ENCODE data around the gene KCNQ5.
"Not testable (repeated sequence)": the region's sequence is repeated elsewhere in the genome, so short reads cannot be mapped to it uniquely, and the experiment has no call there.

Gene KCNQ5

DNA sequence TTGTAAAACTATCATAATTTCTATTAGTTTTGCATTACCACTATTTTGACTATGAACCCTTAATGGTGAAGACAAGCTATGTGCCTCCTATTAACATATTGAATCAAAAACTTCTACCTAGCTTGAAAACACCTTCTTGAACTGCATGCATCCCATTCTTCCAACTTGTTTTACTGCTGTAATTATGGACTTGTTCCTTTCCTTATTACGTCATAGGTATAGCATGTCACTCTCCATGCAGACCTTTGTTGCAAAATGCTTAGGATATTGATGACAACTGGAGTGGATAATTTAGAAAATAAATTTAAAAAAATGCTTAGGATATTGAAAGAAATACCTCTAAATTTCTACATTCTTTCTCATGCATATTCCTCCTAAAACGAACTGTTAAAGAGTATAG is 219.3 kb downstream of the KCNQ5 start:
- no peak for DNase-seq (ENCODE audit: low read depth in 2 of 2)

- DNase-seq (ENCODE audit: low read depth in 2 of 2) = no peak
Observed at GRCh38 chr6:72842140-72842539, 220.3 kb downstream of the KCNQ5 start.

DNA sequence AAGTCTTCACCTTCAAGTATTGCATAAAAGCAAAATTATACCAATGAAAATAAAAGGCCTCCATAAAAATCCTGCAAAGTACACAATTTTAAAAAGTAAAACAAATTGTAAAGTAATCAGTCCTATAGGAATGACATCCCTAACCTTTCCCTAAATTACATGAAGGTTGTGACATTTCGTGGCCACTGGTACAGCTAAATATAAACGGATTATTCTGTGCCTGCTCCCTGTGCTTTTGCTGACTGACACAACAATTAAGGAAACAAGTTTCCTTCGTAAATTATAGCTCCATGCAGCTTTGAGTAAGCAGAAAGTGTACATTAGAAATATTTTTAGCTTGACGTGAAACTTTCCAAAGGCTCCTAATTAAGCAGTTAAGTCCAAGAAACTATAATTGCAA is 222.8 kb downstream of the KCNQ5 start:
- DNase-seq (ENCODE audit: low read depth in 2 of 2) = no peak

DNA sequence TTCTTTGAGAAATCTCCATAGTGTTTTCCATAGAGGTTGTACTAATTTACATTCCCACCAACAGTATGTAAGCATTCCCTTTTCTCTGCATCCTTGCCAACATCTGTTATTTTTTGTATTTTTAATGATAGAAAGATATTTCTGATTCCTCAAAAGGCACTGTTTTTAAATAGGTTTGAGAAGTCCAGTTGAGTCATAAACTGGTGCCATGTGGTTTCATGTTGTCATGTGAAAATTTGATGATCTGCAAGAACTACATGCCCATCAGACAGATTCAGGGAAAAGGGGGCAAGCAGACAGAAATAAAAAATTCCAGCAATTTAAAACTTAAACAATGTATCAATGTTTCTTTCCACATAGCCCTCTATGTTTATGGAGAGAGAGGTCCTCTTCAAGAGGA is 227.5 kb downstream of the KCNQ5 start:
- no peak for DNase-seq (ENCODE audit: low read depth in 2 of 2)

DNA sequence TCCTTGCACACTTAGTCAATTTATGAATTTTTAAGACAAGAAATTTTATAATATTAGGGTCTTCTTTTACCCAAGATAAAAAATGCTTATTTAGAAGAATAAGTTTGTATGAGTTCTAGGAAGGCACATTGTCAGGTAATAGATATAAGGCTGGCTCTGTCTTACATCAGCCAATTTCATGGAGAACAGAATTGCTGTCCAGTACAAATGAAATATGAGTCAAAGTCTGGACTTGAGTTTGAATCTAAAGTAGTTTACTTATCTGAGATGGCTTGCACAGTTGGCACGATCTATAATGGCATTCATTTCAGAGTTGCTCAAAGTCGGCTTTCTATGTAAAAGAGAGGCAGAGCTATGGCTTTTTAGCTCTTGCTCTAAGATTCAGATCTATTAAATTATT is 228.2 kb downstream of the KCNQ5 start:
- no peak for DNase-seq (ENCODE audit: low read depth in 2 of 2)

- DNase-seq (ENCODE audit: low read depth in 2 of 2) = no peak
Observed at GRCh38 chr6:72850469-72850868, 228.6 kb downstream of the KCNQ5 start.

- DNase-seq (ENCODE audit: low read depth in 2 of 2) = no peak
Observed at GRCh38 chr6:72855471-72855870, 233.6 kb downstream of the KCNQ5 start.

GRCh38 chr6:72856801-72857200 is 234.9 kb downstream of the KCNQ5 start:
- no peak for DNase-seq (ENCODE audit: low read depth in 2 of 2)

DNA sequence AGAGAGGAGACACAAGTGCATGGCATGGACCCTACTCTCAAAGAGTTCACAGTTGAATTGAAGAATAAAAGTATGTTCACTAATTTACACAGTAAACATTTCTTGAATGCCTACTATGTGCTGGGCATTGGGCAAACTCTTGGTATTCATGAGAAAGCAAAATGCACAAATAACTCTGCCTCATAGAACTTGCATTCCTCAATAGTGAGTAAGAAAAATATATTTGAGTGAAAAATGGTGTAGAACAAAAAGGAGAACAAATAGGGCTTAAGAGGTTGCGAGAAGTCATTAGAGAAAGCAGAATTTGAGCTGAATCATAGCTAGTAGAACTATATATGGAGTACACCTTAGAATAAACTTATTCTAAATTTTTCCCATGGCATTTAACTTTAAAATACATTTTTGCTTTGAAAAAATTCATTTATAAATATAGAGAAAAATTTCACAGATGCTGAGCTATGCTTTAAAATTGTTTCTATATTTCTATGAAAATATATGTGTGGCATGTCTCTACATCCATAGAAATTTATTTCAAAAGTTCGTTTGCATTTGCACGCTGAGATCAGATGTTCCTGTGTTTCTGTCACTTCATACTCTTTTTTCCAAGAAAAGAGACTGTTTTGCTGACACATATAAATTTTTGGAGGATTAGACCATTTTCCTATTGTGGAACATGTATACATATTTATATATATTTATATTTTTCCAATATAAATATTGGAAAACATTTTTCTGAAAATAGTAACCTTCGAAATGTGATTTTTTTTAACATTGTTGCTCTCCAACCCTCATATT is 236.1 kb downstream of the KCNQ5 start:
- no peak for DNase-seq (ENCODE audit: low read depth in 2 of 2)

DNA sequence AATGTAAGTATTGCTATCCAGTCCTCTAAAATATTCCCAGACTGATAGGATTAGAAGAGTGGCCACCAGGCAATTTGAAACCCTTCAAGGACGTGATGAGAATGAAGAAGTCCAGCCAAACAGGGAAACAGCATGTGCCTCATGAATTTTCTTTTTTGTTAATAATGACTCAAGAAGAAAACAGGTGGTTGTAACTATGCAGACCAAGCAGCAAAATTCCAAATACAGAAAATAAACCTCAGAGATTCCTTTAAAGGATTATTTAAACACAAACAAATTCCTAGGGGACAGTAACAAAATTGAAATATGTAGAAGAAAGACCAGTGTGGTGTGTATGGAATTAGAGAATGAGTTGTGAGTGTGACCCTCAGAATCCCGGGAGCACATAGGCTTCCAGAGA is 239.2 kb downstream of the KCNQ5 start:
- no peak for DNase-seq (ENCODE audit: low read depth in 2 of 2)

DNA sequence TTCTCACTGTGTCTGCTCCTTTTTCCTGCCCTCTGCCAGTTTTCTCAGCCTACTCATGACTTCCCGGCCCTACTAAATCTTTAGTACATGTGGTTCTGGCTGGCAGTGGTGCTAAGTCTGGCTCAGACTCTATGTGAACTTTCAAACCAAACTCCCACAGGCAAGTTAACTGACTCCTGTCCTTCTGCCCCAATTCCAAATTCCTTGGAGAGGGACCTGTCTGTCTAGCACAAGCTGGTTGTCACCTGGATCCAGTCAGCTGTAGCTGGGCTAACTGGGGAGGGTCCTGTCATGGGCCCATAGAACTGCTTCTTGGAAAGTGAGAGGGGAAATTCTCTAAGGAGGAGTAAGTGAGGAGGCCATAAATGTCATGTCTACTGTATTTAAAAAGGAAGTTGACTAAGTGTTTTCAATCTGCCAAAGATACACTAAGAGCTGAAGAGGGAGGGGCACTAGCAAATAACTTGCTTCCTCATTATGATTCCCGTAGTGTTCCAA is 240.1 kb downstream of the KCNQ5 start:
- no peak for DNase-seq (ENCODE audit: low read depth in 2 of 2)

DNA sequence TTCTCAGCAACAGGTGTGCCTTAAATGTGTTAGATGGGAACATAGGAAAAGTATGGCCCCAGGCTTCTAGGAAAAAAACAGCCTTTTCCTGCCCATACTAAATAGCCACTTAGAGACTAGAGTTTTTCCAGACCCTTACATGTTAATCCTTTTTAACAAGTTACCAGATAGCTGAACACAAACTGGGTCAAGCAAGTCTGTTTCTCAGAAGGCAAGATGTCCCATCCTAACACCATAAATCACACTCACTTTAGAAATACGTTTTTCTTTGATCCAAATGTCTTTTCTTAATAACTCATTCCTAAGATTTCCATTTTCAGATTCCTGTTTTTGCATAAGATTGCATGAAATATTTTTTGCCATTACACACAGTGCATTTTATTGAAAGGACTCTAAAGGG is 241.3 kb downstream of the KCNQ5 start:
- DNase-seq (ENCODE audit: low read depth in 2 of 2) = no peak

GRCh38 chr6:72864236-72864635 is 242.4 kb downstream of the KCNQ5 start:
- no peak for DNase-seq (ENCODE audit: low read depth in 2 of 2)

GRCh38 chr6:72864799-72865198 is 242.9 kb downstream of the KCNQ5 start:
- no peak for DNase-seq (ENCODE audit: low read depth in 2 of 2)

- DNase-seq (ENCODE audit: low read depth in 2 of 2) = no peak
Observed at GRCh38 chr6:72865467-72865866, 243.6 kb downstream of the KCNQ5 start.

- no peak for DNase-seq (ENCODE audit: low read depth in 2 of 2)
Observed at GRCh38 chr6:72869621-72870020, 247.8 kb downstream of the KCNQ5 start.

- DNase-seq (ENCODE audit: low read depth in 2 of 2) = no peak
Observed at GRCh38 chr6:72873433-72873832, 251.6 kb downstream of the KCNQ5 start.

GRCh38 chr6:72876256-72876655 is 254.4 kb downstream of the KCNQ5 start:
- no peak for DNase-seq (ENCODE audit: low read depth in 2 of 2)

DNA sequence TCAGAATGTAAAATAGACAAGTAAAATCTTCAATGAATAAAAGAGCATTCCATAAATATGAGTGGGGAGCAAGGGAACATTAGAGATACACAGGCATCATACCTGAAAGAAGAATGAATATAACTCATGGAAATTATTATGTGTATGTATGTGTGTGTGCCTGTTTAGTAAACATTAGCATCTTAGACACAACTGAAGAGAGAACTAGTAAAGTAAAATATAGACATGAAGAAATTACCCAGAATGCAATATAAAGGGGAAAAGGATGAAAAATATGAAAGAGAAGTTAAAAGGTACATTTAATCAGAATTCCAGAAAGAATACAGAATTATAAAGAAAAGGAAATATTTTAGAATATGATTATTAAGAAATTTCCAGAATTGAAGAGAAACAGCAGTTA is 264.3 kb downstream of the KCNQ5 start:
- DNase-seq (ENCODE audit: low read depth in 2 of 2) = no peak

DNA sequence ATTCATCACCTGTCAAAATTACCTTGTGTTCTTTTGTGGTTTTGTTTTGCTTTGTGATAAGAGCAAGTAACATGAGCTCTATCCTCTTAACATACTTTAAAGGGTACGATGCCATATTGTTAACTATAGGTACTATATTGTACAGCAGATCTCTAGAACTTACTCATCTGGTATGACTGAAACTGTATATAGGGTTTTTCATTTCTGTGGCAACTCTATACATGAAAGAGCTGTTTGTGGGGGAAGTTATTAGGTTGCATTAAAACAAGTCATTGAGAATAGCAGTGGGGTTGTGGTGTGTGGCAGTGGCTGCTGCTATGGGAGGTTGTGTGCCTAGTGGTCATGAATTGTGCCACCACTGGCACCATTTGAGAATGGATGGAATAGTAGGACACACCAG is 268.4 kb downstream of the KCNQ5 start:
- DNase-seq (ENCODE audit: low read depth in 2 of 2) = no peak

DNA sequence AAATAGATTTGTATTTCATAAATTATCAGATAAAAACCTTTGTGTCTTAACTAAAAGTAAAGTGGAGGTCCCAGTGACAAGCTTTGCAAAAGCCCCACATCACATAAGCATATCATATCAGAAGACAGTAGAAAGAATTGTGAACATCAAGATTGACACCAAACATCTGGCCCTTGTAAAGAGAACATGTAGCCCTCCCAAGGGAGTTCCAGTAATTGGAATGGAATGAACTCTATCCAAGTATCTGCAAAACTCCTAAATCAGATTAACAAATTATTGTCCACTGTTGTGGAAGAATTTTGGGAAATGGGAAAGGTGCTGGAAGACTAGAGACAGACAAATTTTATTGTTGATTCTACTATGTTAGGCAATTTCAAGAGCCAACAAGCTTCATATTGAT is 268.8 kb downstream of the KCNQ5 start:
- DNase-seq (ENCODE audit: low read depth in 2 of 2) = no peak

DNA sequence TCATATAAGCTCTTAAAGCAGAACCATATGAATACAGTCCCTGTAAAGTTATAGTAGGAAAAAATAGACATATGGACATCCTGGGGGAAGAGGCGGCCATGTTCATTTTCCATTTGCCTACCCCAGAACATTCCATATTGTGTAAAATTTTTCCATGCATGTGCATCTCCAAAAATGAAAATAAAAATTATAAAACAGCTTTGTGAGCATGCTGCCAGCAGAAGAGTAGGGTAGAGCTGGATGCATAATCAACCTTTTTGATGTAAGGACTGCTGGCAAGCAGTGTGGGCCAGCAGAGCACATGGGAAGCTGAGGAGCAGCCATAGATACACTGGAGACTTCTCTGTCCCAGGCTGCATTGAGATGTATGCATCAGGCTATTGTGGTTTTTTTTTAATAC is 271.0 kb downstream of the KCNQ5 start:
- no peak for DNase-seq (ENCODE audit: low read depth in 2 of 2)

- DNase-seq (ENCODE audit: low read depth in 2 of 2) = no peak
Observed at GRCh38 chr6:72894091-72894490, 272.2 kb downstream of the KCNQ5 start.

GRCh38 chr6:72898313-72898712 is 276.4 kb downstream of the KCNQ5 start:
- DNase-seq (ENCODE audit: low read depth in 2 of 2) = not testable (repeated sequence)

Data from stimulated activated CD4-positive, alpha-beta T cell treated with anti-CD3 and anti-CD28 coated beads, Interleukin-1b, Interleukin-23, amount 100 ng/mL, for 1 hour (primary cell).